GM19238 (cell line): ENCODE measurements around the gene NKX2-4.
"Not testable (repeated sequence)": the region's sequence is repeated elsewhere in the genome, so short reads cannot be mapped to it uniquely, and the experiment has no call there.

ENCODE experiments used
- DNase-seq: peaks from one replicate; pipeline ENCODE4 v3.0.0; 2011; ENCODE audit warnings: low spot score; ENCODE audit not compliant: insufficient read length

Gene NKX2-4

GRCh38 chr20:21394551-21394950 is 2.8 kb downstream of the NKX2-4 start:
- DNase-seq = no peak

GRCh38 chr20:21393816-21394519 is 3.4 kb downstream of the NKX2-4 start:
- DNase-seq = no peak

- DNase-seq = no peak
Measured at GRCh38 chr20:21393166-21393565, 4.2 kb downstream of the NKX2-4 start.

- DNase-seq = no peak
Measured at GRCh38 chr20:21391972-21392352, 5.4 kb downstream of the NKX2-4 start.

DNA sequence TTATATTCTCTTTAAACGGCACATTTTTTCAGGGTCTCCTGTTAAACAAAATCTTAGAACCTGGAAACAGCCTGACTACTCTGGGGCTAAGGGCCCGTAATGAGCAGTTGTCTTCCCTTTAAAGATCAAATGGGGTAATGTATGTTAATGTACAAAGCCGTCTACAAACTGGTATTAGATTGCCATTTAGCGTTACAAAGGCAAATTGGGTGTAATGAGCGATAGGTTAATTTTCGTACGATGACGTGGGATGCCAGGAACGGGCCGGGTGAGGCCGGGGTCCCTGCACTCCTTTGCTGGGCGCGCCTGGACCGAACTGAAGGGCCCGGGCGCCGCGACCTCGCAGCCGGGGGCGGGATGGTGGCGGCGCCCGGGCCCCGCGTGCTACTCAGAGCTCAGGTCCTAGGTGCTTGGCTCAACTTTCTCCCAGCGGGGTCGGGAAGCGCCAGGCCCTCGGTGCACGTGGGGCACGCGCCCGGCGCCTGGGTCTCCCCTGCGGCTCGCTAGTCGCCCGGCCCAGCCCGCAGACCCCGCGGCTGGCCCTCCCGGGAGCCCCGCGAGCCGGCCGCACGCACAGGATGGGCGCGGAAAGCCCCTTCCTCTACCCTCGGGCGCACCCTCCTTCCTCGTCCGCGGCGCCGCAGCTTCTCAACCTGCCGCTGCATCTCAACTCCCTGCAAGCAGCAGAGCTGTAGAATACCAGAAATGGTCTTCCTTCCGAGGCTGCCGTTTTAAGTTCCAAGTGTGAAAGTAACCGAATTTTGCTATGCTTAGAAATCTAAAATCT is 5.9 kb downstream of the NKX2-4 start:
- no peak for DNase-seq

DNA sequence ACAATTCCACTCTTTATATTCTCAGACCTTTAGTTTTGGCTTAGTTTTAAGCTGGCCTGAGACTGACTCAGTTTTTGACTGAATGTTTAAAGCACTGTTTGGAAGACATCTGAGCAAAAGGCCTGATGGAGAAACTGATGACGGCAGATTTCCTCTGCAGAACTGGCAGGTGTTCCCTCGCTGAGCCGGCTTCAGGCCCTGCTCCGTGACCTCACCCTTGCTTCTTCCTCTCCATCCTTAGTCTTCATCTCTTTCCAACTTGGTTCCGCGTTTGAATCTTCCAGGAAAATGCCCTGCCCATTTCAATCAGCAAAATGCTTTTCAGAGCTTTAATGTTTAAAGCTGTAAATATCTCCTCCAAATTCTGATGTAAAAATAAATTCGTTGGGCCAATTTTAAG is 6.6 kb downstream of the NKX2-4 start:
- DNase-seq = no peak

DNA sequence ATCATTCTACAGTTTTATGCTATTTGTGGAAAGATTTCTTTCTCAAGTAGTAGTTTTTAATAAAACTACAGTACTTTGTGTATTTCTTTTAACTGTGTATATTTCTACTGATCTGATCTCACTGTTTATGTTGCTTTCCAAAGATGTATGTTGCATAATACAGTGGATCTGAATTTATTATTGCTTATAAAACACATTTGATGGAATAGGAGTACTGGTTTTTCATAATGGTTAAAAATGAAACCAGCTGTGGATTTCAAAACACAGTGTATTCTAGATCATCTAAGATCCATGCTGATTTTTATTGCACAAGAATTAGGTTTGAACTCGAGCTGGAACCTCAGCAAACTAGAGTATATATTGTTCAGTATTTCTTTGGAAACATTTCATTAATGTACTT is 8.0 kb downstream of the NKX2-4 start:
- no peak for DNase-seq

GRCh38 chr20:21388566-21388965 is 8.8 kb downstream of the NKX2-4 start:
- no peak for DNase-seq

DNA sequence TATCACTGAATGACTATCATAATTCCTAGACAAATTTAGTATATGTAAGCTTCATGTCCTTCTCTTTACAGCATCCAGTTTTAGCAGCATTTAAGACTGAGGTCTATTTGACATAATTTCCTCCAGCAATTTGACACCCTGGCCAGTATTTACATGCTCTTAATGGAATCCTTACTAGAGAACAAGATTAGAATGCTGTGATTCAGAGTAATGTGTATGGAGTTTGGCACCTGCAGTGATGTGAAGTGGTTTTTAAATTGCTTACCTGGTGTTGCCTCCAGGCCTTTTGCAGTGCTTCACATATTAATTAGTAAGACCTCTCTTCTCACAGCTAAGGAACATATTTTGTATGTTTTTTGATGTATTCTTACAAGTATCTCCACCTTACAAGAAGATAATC is 9.8 kb downstream of the NKX2-4 start:
- DNase-seq = no peak

DNA sequence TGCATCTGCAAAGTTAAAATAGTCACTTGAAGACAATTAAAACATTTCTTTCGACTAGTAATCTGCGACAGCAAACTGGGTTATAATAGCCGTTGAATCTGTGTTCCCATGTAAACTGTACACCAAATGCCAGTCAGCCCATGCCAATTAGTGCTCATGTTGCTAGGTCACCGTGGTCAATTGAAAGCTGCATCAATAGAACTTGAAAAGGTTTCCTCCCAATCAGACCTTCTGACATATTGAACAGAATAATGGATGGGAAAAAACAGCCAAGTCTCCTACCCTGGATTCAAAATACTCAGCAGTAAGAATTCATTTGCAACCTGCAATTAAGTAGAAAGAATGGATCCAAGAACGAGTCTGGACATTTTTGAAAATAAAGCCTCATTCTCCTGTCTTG is 11.2 kb downstream of the NKX2-4 start:
- no peak for DNase-seq

- DNase-seq = no peak
Measured at GRCh38 chr20:21384308-21384892, 12.9 kb downstream of the NKX2-4 start.

- DNase-seq = no peak
Measured at GRCh38 chr20:21381619-21382018, 15.7 kb downstream of the NKX2-4 start.

DNA sequence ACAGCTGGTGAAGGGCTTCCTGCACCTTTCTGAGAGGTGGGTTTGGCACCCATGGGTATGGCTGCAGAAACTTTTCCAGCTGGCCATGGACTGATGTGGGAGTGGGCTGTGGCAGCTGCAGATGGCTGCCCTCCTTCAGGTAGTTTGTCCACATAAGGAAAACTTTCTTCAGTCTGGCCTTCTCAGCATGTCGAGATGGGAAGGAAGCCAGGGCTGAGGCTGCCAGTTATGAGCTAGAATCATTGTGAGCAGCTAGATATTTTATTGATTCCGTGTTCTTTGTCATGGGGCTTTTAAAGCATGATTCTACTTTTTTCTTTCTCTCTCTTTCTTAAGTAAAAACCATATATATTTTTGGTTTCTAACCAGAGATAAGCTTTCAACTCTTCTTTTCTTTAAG is 16.6 kb downstream of the NKX2-4 start:
- no peak for DNase-seq

DNA sequence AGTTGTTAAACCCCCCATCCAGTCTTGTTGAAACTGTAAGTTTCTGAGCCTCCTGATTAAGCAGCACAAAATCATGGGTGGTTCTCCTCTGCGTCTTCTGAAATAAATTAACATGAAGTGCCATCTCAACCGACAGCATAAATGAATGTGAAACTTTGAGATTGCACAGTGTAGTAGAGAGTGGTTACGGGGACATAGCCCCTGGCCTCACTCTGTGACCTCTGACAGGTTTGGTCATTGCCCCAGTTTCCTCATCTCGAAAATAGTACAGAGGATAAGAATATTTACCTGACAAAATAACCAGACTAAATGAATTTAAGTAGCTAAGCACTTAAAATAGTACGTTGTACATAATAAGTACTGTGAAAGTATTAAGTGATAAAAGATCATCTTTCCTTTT is 19.1 kb downstream of the NKX2-4 start:
- DNase-seq = no peak

- no peak for DNase-seq
Measured at GRCh38 chr20:21377701-21378100, 19.6 kb downstream of the NKX2-4 start.

DNA sequence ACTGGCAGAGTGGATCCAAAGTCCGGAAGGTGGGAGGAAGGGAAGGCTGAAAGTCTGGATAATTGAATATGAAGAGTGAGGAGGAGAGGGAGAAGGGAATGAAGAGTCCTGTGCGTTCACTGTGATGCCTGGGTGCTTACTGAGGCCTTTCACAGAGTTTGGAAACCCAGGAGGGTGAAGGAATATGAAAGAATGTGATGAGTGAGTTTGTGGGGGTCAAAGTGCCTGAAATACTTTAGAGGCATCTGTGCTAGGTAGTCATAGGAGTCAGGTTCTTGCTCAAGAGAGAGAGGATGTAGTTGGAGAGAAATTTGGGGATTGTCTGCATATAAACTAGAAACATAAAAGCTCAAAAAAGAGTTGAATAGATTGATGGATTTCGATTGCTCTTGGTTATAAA is 20.7 kb downstream of the NKX2-4 start:
- DNase-seq = no peak

- DNase-seq = no peak
Measured at GRCh38 chr20:21373436-21373835, 23.9 kb downstream of the NKX2-4 start.

DNA sequence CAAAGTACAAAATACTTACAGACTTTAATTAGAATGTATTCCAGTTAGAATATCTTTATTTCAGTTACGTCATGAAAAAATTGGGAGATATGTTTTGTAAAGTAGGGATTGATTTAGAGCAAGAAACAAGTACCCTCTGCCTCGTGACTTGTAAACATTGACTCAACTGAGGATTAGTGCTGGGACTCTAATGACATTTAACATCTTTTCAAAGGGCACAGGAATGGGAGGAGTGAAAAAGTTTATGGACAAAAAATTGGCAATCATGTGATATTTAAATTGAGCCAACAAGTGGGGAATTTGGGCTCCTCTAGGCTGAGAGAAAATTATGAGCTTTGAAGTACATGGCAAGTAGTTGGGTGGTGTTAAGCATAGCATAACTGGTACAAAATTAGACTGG is 25.3 kb downstream of the NKX2-4 start:
- DNase-seq = no peak

GRCh38 chr20:21371193-21371592 is 26.1 kb downstream of the NKX2-4 start:
- DNase-seq = no peak

- DNase-seq = no peak
Measured at GRCh38 chr20:21368791-21369190, 28.5 kb downstream of the NKX2-4 start.

DNA sequence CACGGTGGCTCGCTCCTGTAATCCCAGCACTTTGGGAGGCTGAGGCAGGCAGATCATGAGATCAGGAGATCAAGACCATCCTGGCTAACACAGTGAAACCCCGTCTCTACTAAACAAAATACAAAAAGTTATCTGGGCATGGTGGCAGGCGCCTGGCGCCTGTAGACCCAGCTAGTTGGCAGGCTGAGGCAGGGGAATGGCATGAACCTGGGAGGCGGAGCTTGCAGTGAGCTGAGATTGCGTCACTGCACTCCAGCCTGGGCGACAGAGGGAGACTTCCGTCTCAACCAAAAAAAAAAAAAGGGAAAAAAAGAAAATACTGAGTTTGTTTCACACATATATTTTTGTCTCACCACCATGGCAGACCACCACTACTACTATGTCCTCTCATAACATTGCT is 31.1 kb downstream of the NKX2-4 start:
- not testable (repeated sequence) for DNase-seq

DNA sequence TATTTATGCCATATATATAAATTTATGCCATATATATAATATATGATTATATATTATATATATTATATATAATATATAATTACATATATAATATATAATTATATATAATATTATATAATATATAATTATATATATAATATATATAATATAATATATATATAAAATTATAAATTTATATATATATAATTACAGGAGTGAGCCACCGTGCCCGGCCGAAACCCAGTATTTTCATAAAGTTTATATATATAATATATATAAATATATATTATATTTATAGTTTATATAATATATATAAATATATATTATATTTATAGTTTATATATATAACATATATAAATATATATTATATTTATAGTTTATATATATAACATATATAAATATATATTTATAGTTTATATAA is 31.6 kb downstream of the NKX2-4 start:
- no peak for DNase-seq

DNA sequence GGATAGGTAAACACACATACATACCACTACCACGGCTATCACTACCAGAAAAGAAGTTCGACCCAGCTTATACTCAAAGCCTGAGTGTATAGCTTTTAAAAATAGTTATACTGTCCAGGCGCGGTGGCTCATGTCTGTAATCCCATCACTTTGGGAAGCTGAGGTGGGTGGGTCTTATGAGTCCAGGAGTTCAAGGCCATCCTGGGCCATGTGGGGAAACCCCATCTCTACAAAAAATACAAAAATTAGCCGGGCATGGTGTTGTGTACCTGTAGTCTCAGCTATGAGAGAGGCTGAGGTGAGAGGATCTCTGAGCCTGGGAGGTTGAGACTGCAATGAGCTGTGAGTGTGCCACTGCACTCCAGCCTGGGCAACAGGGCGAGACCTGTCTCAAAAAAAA is 32.9 kb downstream of the NKX2-4 start:
- no peak for DNase-seq
